ENCODE measurements around the gene AFG3L2. TPM values are rescaled to one million over a fixed set of nuclear protein-coding genes. Genes with fewer than 3 reads are reported as not detected.

The AFG3L2 gene
- total and polyA plus RNA-seq, 2 experiments from 2014 or later, result 50.3 to 105 TPM

DNA sequence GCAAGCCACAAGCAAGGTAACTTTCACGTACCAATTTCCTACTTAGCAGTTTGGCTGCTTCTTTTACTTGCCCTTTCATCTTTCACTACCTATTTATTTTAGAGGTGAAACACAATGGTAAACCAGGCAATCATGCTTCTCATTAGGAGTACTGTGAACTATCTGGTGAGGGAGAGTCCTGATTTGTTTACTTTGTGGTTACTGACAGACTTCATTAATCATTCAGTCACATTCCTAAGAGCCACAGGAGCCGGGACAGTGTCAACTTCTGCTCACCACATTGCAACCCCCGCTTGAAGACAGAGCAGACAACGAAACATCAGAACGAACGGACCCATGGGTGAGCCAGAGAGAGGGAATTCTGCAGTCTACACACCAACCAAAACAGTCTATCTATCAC, 40.1 kb downstream of the AFG3L2 start (continued):
- no peak for TF ChIP-seq ZNF462 (CRISPR knock-in tag; IDR thresholded peaks at IDR 0.05)

DNA sequence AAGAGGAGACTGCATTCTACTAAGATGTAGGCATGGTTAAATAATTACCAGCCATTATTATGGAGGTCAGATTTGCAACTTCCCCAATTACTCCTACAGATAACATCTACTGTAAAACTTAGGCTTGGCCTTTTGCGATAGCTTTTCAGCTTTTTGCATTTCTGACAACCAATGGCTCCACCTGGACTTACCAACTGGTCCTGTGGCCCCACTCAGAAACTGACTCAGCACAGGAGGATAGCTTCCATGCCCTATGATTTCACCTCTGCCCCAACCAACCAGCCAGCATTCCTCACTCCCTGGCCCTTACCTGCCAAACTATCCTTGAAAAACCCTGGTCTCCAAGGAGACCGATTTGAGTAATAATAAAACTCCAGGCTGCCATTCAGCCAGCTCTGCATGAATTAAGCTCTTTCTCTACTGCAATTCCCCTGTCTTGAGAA, 40.8 kb downstream of the AFG3L2 start:
- H3K27me3 Mint-ChIP-seq (ENCODE audit: insufficient read depth, low read depth, poor library complexity), result peaks cover 19% of the 10 kb centered on the region
- no peaks in the 10 kb centered on the region; the same call in 2 of the 3 replicates for H3K9me3 Mint-ChIP-seq
- Histone ChIP-seq H3K27me3 (ENCODE audit: insufficient read depth) (no peaks in the 10 kb centered on the region), H2AFZ (no peak overlapping the region), H4K20me1 (replicated peaks; ENCODE audit: insufficient read depth) (no peaks in the 10 kb centered on the region), H3K79me2 (replicated peaks; ENCODE audit: insufficient read depth) (peaks cover 3% of the 10 kb centered on the region; the same call in 1 of the 2 replicates), H3K4me3 (peak overlapping the region; percentile 37; the same call in 1 of the 2 replicates), H3K36me3 (ENCODE audit: insufficient read depth) (no peaks in the 10 kb centered on the region; the same call in 1 of the 2 replicates), H3K4me2 (peak overlapping the region; percentile 75), H3F3A (replicated peaks; ENCODE audit: low read depth) (peaks cover 25% of the 10 kb centered on the region), H3K9me2 (ENCODE audit: insufficient read depth) (no peaks in the 10 kb centered on the region), H3K27ac (ENCODE audit: low read depth) (peak overlapping the region; percentile 93), H3K4me1 (ENCODE audit: insufficient read depth) (peaks cover 49% of the 10 kb centered on the region)
- TF ChIP-seq POLR2AphosphoS5 (IDR thresholded peaks at IDR 0.05; ENCODE audit: low read depth) (no peak), ZNF114 (CRISPR knock-in tag; IDR thresholded peaks at IDR 0.05) (no peak), CREB1 (CRISPR knock-in tag; IDR thresholded peaks at IDR 0.05; ENCODE audit: low read depth) (no peak), NANOG (IDR thresholded peaks at IDR 0.05; ENCODE audit: borderline replicate concordance) (peak; percentile 28; the same call in 1 of the 2 replicates), EZH2phosphoT487 (IDR thresholded peaks at IDR 0.05; ENCODE audit: unreplicated experiment) (no peak), ZNF331 (CRISPR knock-in tag; IDR thresholded peaks at IDR 0.05; ENCODE audit: low read depth) (no peak), ZNF462 (CRISPR knock-in tag; IDR thresholded peaks at IDR 0.05) (no peak)
- DNase-seq (ENCODE audit: low spot score) (peak; percentile 95), ATAC-seq (peak; percentile 83)
- H3K27ac Mint-ChIP-seq, result peak overlapping the region; percentile 92
- peaks cover 51% of the 10 kb centered on the region for H3K4me1 Mint-ChIP-seq
- peaks cover 55% of the 10 kb centered on the region for H3K36me3 Mint-ChIP-seq (ENCODE audit: low read depth)
- peak overlapping the region; percentile 30 for H3K4me3 Mint-ChIP-seq
